OCI-LY7 (cell line): ENCODE results near the gene MARVELD2. TPM values are rescaled to one million over a fixed set of nuclear protein-coding genes. Genes with fewer than 3 reads are reported as not detected.
"Not testable (repeated sequence)": the region's sequence is repeated elsewhere in the genome, so short reads cannot be mapped to it uniquely, and the experiment has no call there.

Experiments
- BruUV-seq: library from RNA; stranded (reverse); fragments of 400-500 nt; replicated peaks from 2 replicates; lab custom pipeline; 2021; lab: Mats Ljungman, UMichigan
- CTCF ChIA-PET: fragments of 300-600 bp; sonication (Branson Sonifier 250); formaldehyde crosslinking; loops from one replicate; lab custom pipeline; 2022; ENCODE audit warnings: antibody characterized with exemption; ENCODE audit not compliant: unreplicated experiment; lab: Charles Lee
- POLR2A ChIA-PET: fragments of 300-600 bp; sonication (Branson Sonifier 250); formaldehyde crosslinking; loops from one replicate; lab custom pipeline; 2022; ENCODE audit warnings: antibody characterized with exemption; lab: Charles Lee
- DNase-seq: peaks from one replicate; pipeline ENCODE4 v3.0.0-alpha.2; 2015; ENCODE audit warnings: low spot score
- H2AFZ ChIP-seq: fragments of 200-600 bp; sonication (generic), shearing (Covaris generic); 2 replicates; pipeline ENCODE4 v1.6.1; 2014; ENCODE audit warnings: mild to moderate bottlenecking, antibody characterized with exemption, low read length, moderate library complexity
- H3K27ac ChIP-seq: fragments of 200-600 bp; sonication (generic); 2 replicates; pipeline ENCODE4 v1.5.1; 2014; ENCODE audit warnings: mixed run types, low read depth, mild to moderate bottlenecking, moderate library complexity, low read length, inconsistent platforms; ENCODE audit not compliant: poor library complexity, severe bottlenecking
- H3K36me3 ChIP-seq: fragments of 200-600 bp; sonication (generic); 2 replicates; pipeline ENCODE4 v1.6.1; 2014; ENCODE audit warnings: mild to moderate bottlenecking, antibody characterized with exemption, low read length, moderate library complexity, mixed read lengths; ENCODE audit not compliant: insufficient read depth
- H3K4me1 ChIP-seq: fragments of 200-600 bp; sonication (generic); 2 replicates; pipeline ENCODE4 v1.5.1; 2014; ENCODE audit warnings: mild to moderate bottlenecking, low read length; ENCODE audit not compliant: insufficient read depth, poor library complexity, severe bottlenecking
- H3K4me2 ChIP-seq: fragments of 200-600 bp; sonication (generic); 2 replicates; pipeline ENCODE4 v1.6.1; 2014; ENCODE audit warnings: mild to moderate bottlenecking, low read length
- H3K4me3 ChIP-seq: fragments of 200-600 bp; sonication (generic); 2 replicates; pipeline ENCODE4 v1.5.1; 2014; ENCODE audit warnings: mild to moderate bottlenecking, low read depth, low read length; ENCODE audit not compliant: poor library complexity, severe bottlenecking
- H3K79me2 ChIP-seq: fragments of 200-600 bp; sonication (generic); 2 replicates; pipeline ENCODE4 v1.6.1; 2016; ENCODE audit warnings: low read depth, mild to moderate bottlenecking, low read length, moderate library complexity, mixed read lengths; ENCODE audit not compliant: insufficient read depth
- H3K9me2 ChIP-seq: fragments of 200-600 bp; sonication (generic); 2 replicates; pipeline ENCODE4 v1.6.1; 2016; ENCODE audit warnings: mild to moderate bottlenecking, low read length, mixed read lengths; ENCODE audit not compliant: insufficient read depth
- H3K9me3 ChIP-seq: fragments of 200-600 bp; sonication (generic); 2 replicates; pipeline ENCODE4 v1.6.1; 2014; ENCODE audit warnings: mild to moderate bottlenecking, mixed run types, low read length, mixed read lengths
- H4K20me1 ChIP-seq: fragments of 200-600 bp; sonication (generic); 2 replicates; pipeline ENCODE4 v1.6.1; 2014; ENCODE audit warnings: mild to moderate bottlenecking, antibody characterized with exemption, low read length, moderate library complexity, mixed read lengths; ENCODE audit not compliant: insufficient read depth
- CTCF ChIP-seq: fragments of 200-600 bp; sonication (generic); conservative IDR thresholded peaks from 2 replicates; pipeline ENCODE4 v1.5.1; 2014; ENCODE audit warnings: mild to moderate bottlenecking, antibody characterized with exemption, low read length, moderate library complexity, mixed read lengths
- EZH2phosphoT487 ChIP-seq: fragments of 200-600 bp; sonication (generic); IDR thresholded peaks from 2 replicates; pipeline ENCODE4 v1.6.1; 2018; ENCODE audit warnings: low read depth, borderline replicate concordance, mild to moderate bottlenecking, mixed run types, antibody characterized with exemption, low read length, moderate library complexity, mixed read lengths
- intact Hi-C: fragments of 100-400 bp; cut with micrococcal nuclease; formaldehyde crosslinking; loops from one replicate; pipeline ENCODE4 v1.10.0; 2022; ENCODE audit not compliant: unreplicated experiment
- total RNA-seq, 2 experiments: library from RNA; depleted of rRNA in 1 of 2; stranded (reverse); fragments of >200 nt in 1 of 2; shearing (Covaris generic) in 1 of 2; gene quantifications; 2 replicates each; pipeline ENCODE4 v1.2.3, GENCODE V29; 2014 to 2022

The MARVELD2 gene
- total RNA-seq, 2 experiments from 2014 or later: 0.57 to 1.2 TPM

- Histone ChIP-seq H3K27ac (no peak overlapping the region), H3K4me1 (no peaks in the 10 kb centered on the region), H2AFZ (no peak overlapping the region), H3K9me3 (no peaks in the 10 kb centered on the region), H4K20me1 (no peaks in the 10 kb centered on the region), H3K36me3 (no peaks in the 10 kb centered on the region), H3K4me3 (no peak overlapping the region), H3K4me2 (no peak overlapping the region), H3K79me2 (no peaks in the 10 kb centered on the region), H3K9me2 (no peaks in the 10 kb centered on the region)
- DNase-seq: no peak
- no peak for TF ChIP-seq EZH2phosphoT487
- TF ChIP-seq CTCF: no peak
- intact Hi-C loops: no loop called here
- BruUV-seq: no TSS peak
- ChIA-PET CTCF (no interaction called here), POLR2A (no interaction called here)
Observed at GRCh38 chr5:69462170-69462569, 47.3 kb downstream of the MARVELD2 start.

- H3K4me3 ChIP-seq, H3K79me2 ChIP-seq, BruUV-seq, H4K20me1 ChIP-seq, POLR2A ChIA-PET, H3K4me2 ChIP-seq, intact Hi-C loops, H2AFZ ChIP-seq, H3K36me3 ChIP-seq, H3K27ac ChIP-seq, H3K9me2 ChIP-seq, DNase-seq, H3K9me3 ChIP-seq, CTCF ChIA-PET: not testable (repeated sequence)
- H3K4me1 ChIP-seq: peaks cover 14% of the 10 kb centered on the region
Observed at GRCh38 chr5:69466375-69466774, 51.5 kb downstream of the MARVELD2 start.

GRCh38 chr5:69467442-69468225 is 52.7 kb downstream of the MARVELD2 start:
- H3K4me1 ChIP-seq: peaks cover 14% of the 10 kb centered on the region
- no peaks in the 10 kb centered on the region for H4K20me1 ChIP-seq
- POLR2A ChIA-PET: interaction anchor here (0.6 kb wide), 1 partner anchor 43 kb away, joined by 3 read pairs; no protein-coding TSS in a partner anchor
- no peak for TF ChIP-seq EZH2phosphoT487
- no peak for TF ChIP-seq CTCF
- H3K4me2 ChIP-seq: no peak overlapping the region
- CTCF ChIA-PET: no interaction called here
- BruUV-seq: no TSS peak
- H3K9me3 ChIP-seq: no peaks in the 10 kb centered on the region
- no peak overlapping the region for H2AFZ ChIP-seq
- intact Hi-C loops: no loop called here
- no peaks in the 10 kb centered on the region for H3K79me2 ChIP-seq
- no peak overlapping the region for H3K4me3 ChIP-seq
- no peaks in the 10 kb centered on the region for H3K36me3 ChIP-seq
- no peaks in the 10 kb centered on the region for H3K9me2 ChIP-seq
- H3K27ac ChIP-seq: no peak overlapping the region
- DNase-seq: no peak
